Neuronal stem cell (in vitro differentiated cells): Measurements from ENCODE around the gene FAM3D.

ENCODE experiments used
- DNase-seq: peaks from one replicate; pipeline ENCODE4 v3.0.0-alpha.2; 2013; ENCODE audit warnings: low spot score
- H2AFZ ChIP-seq: one replicate; pipeline ENCODE4 v1.6.1; 2013; ENCODE audit warnings: mild to moderate bottlenecking, low read length, inconsistent platforms
- H2AK5ac ChIP-seq: 2 replicates; pipeline ENCODE4 v1.6.1; 2013; ENCODE audit warnings: low read depth, mild to moderate bottlenecking, inconsistent platforms, low read length, moderate library complexity, mixed read lengths
- H2BK120ac ChIP-seq: 2 replicates; pipeline ENCODE4 v1.6.1; 2013; ENCODE audit warnings: low read depth, mild to moderate bottlenecking, inconsistent platforms, low read length, moderate library complexity, mixed read lengths
- H2BK12ac ChIP-seq: one replicate; pipeline ENCODE4 v1.6.1; 2013; ENCODE audit warnings: low read length, inconsistent platforms
- H2BK15ac ChIP-seq: 2 replicates; pipeline ENCODE4 v1.6.1; 2013; ENCODE audit warnings: mild to moderate bottlenecking, low read length, inconsistent platforms, mixed read lengths
- H2BK5ac ChIP-seq: one replicate; pipeline ENCODE4 v1.6.1; 2013; ENCODE audit warnings: inconsistent platforms, mild to moderate bottlenecking, low read length, moderate library complexity
- H3K14ac ChIP-seq: one replicate; pipeline ENCODE4 v1.6.1; 2013; ENCODE audit warnings: low read length, inconsistent platforms
- H3K18ac ChIP-seq: 2 replicates; pipeline ENCODE4 v1.6.1; 2013; ENCODE audit warnings: low read length, inconsistent platforms
- H3K23ac ChIP-seq: 2 replicates; pipeline ENCODE4 v1.6.1; 2013; ENCODE audit warnings: low read depth, mild to moderate bottlenecking, mixed read lengths, low read length, inconsistent platforms; ENCODE audit not compliant: poor library complexity
- H3K27ac ChIP-seq: replicated peaks from 3 replicates; pipeline ENCODE4 v1.5.1; 2013; ENCODE audit warnings: low read length, inconsistent platforms
- H3K27me3 ChIP-seq, 3 experiments: 2 replicates each; pipeline ENCODE4 v1.6.1; 2013; ENCODE audit warnings: low read length in 3 of 3, mild to moderate bottlenecking in 2 of 3, inconsistent platforms in 1 of 3, low read depth in 1 of 3, mixed read lengths in 1 of 3, moderate library complexity in 1 of 3; ENCODE audit not compliant: control insufficient read depth in 3 of 3, insufficient read depth in 3 of 3
- H3K36me3 ChIP-seq, 2 donors: replicated peaks in 1 of 2; 2 replicates each; pipeline ENCODE4 v1.6.1; 2013; ENCODE audit warnings: low read length in 2 of 2; ENCODE audit not compliant: control insufficient read depth in 2 of 2, insufficient read depth in 2 of 2
- H3K4ac ChIP-seq: 2 replicates; pipeline ENCODE4 v1.6.1; 2013; ENCODE audit warnings: inconsistent platforms, mild to moderate bottlenecking, low read length, moderate library complexity
- H3K4me1 ChIP-seq, 2 donors: 1 replicate in 1 of 2; 2 replicates in 1 of 2; pipeline ENCODE4 v1.6.1; 2013; ENCODE audit warnings: low read length in 2 of 2, low read depth in 1 of 2; ENCODE audit not compliant: control insufficient read depth in 2 of 2, insufficient read depth in 1 of 2
- H3K4me2 ChIP-seq: one replicate; pipeline ENCODE4 v1.6.1; 2013; ENCODE audit warnings: mild to moderate bottlenecking, low read length, inconsistent platforms; ENCODE audit not compliant: insufficient read depth, poor library complexity, severe bottlenecking
- H3K4me3 ChIP-seq, 2 donors: 2 replicates each; pipeline ENCODE4 v1.5.1; 2013; ENCODE audit warnings: low read length in 2 of 2, mild to moderate bottlenecking in 2 of 2, inconsistent platforms in 1 of 2, moderate library complexity in 1 of 2
- H3K79me1 ChIP-seq: one replicate; pipeline ENCODE4 v1.6.1; 2013; ENCODE audit warnings: low read depth, mild to moderate bottlenecking, inconsistent platforms, low read length, moderate library complexity
- H3K9ac ChIP-seq: one replicate; pipeline ENCODE4 v1.6.1; 2013; ENCODE audit warnings: mild to moderate bottlenecking, low read depth, low read length, inconsistent platforms; ENCODE audit not compliant: poor library complexity
- H3K9me3 ChIP-seq, 2 donors: replicated peaks in 1 of 2; 2 replicates each; pipeline versions ENCODE3 to v1.6.1; 2013; ENCODE audit warnings: low read length in 2 of 2, mild to moderate bottlenecking in 2 of 2, inconsistent platforms in 1 of 2, low read depth in 1 of 2, mixed read lengths in 1 of 2, moderate library complexity in 1 of 2; ENCODE audit not compliant: control insufficient read depth in 2 of 2, insufficient read depth in 1 of 2
- H4K8ac ChIP-seq: one replicate; pipeline ENCODE4 v1.6.1; 2013; ENCODE audit warnings: low read depth, mild to moderate bottlenecking, inconsistent platforms, low read length, moderate library complexity
- H4K91ac ChIP-seq: one replicate; pipeline ENCODE4 v1.6.1; 2013; ENCODE audit warnings: low read length, low read depth, mild to moderate bottlenecking, inconsistent platforms; ENCODE audit not compliant: poor library complexity
- WGBS, 2 donors: extraction: QIAGEN DNeasy Blood & Tissue Kit; methylation state at CpG; one replicate each; pipeline ENCODE4 v1.1.7; 2013; ENCODE audit warnings: missing lambda C conversion rate in 2 of 2, mixed read lengths in 1 of 2; ENCODE audit not compliant: insufficient read length in 2 of 2, insufficient replicate concordance in 1 of 2; ENCODE audit errors: extremely low coverage in 2 of 2; 5-methylcytosine and 5-hydroxymethylcytosine counted together

The FAM3D gene

GRCh38 chr3:58685641-58686040 lies 19.1 kb upstream of the FAM3D start:
- no peak overlapping the region for H3K23ac ChIP-seq
- no peak overlapping the region for H3K9ac ChIP-seq
- H3K14ac ChIP-seq: no peak overlapping the region
- H3K4me1 ChIP-seq: no peaks in the 10 kb centered on the region
- no peak overlapping the region for H2BK5ac ChIP-seq
- H4K8ac ChIP-seq: no peak overlapping the region
- no peak overlapping the region for H2BK12ac ChIP-seq
- no peak overlapping the region for H3K4ac ChIP-seq
- no peak overlapping the region for H4K91ac ChIP-seq
- no peak overlapping the region for H3K4me3 ChIP-seq
- no peak overlapping the region for H2BK15ac ChIP-seq
- H2BK120ac ChIP-seq: no peak overlapping the region
- no peaks in the 10 kb centered on the region for H3K79me1 ChIP-seq
- peaks cover 0 to 11% of the 10 kb centered on the region in 2 donors for H3K9me3 ChIP-seq
- no peaks in the 10 kb centered on the region for H3K27me3 ChIP-seq
- no peak overlapping the region for H2AK5ac ChIP-seq
- H2AFZ ChIP-seq: no peak overlapping the region
- H3K27ac ChIP-seq: no peak overlapping the region
- no peak overlapping the region for H3K18ac ChIP-seq
- H3K4me2 ChIP-seq: no peak overlapping the region
- no CpG with 5 or more reads among the region's 10 CpGs for WGBS, 2 donors
- H3K36me3 ChIP-seq: no peaks in the 10 kb centered on the region
- no peak for DNase-seq

DNA sequence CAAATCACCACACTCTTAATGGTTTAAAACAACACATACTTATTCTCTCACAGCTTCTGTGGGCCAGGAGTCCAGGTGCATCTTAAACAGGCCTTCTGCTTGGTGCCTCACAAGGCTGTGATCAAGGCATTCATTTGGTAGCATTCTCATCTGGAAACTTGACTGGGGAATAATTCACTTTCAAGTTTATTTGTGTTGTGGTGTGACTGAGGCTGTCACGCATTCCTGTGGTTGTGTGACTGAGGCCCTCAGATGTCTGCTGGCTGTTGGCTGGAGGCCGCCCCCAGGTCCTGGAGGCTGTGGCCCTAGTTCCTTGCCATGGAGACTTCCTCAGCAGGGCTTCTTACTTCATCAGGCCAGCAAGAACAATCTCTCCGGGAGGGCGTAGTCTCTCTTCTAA lies 16.9 kb upstream of the FAM3D start:
- Histone ChIP-seq H3K27me3 (no peaks in the 10 kb centered on the region), H3K23ac (no peak overlapping the region)

DNA sequence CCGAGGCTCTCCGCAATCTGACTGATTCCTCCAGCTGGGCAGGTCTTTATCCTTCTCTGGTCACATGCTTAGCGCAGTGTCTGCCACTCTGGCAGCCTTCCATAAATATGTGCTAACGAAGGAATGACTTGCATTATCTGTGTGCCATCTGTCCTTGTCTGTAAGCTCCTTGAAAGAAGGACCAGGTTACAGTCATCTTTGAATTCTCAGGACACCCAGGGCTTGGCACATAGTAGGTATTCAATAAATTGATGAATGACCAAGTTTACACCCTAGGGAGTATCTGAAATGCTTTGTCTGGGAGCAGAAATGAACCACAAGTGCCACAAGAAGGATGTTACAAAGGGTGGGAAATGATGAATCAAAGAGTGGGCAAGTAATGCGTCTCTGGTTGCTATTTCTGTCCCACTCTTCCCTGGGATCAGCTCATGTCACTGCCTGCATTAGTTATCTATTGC lies 16.5 kb upstream of the FAM3D start:
- H3K4me2 ChIP-seq: no peak overlapping the region
- H3K18ac ChIP-seq: no peak overlapping the region
- no peak overlapping the region for H2BK15ac ChIP-seq
- no peak overlapping the region for H3K14ac ChIP-seq
- H4K8ac ChIP-seq: no peak overlapping the region
- no peak overlapping the region for H2BK5ac ChIP-seq
- H2AK5ac ChIP-seq: no peak overlapping the region
- H2AFZ ChIP-seq: no peak overlapping the region
- no peaks in the 10 kb centered on the region for H3K36me3 ChIP-seq
- no peak overlapping the region for H3K9ac ChIP-seq
- no peak overlapping the region for H2BK12ac ChIP-seq
- DNase-seq: no peak
- WGBS, 2 donors: no CpG with 5 or more reads among the region's 5 CpGs
- peaks cover 0 to 4% of the 10 kb centered on the region in 2 donors for H3K4me1 ChIP-seq
- no peak overlapping the region for H3K23ac ChIP-seq
- no peak overlapping the region for H3K27ac ChIP-seq
- peaks cover 0 to 4% of the 10 kb centered on the region in 2 donors for H3K9me3 ChIP-seq
- H3K27me3 ChIP-seq: no peaks in the 10 kb centered on the region
- no peak overlapping the region for H4K91ac ChIP-seq
- no peak overlapping the region for H3K4ac ChIP-seq
- no peaks in the 10 kb centered on the region for H3K79me1 ChIP-seq
- no peak overlapping the region for H2BK120ac ChIP-seq
- no peak overlapping the region for H3K4me3 ChIP-seq

More for the DNA sequence above, 16.9 kb upstream of the FAM3D start:
- H3K4ac ChIP-seq: no peak overlapping the region
- no peak overlapping the region for H2BK15ac ChIP-seq
- H2BK120ac ChIP-seq: no peak overlapping the region
- peaks cover 0 to 4% of the 10 kb centered on the region in 2 donors for H3K4me1 ChIP-seq
- peaks cover 0 to 4% of the 10 kb centered on the region in 2 donors for H3K9me3 ChIP-seq
- H2AFZ ChIP-seq: no peak overlapping the region
- no peaks in the 10 kb centered on the region for H3K79me1 ChIP-seq
- no peak overlapping the region for H3K4me2 ChIP-seq
- H4K91ac ChIP-seq: no peak overlapping the region
- H3K36me3 ChIP-seq: no peaks in the 10 kb centered on the region
- no peak overlapping the region for H2BK12ac ChIP-seq
- WGBS, 2 donors: no CpG with 5 or more reads among the region's 4 CpGs
- H2BK5ac ChIP-seq: no peak overlapping the region
- H3K27ac ChIP-seq: no peak overlapping the region
- no peak overlapping the region for H3K14ac ChIP-seq
- no peak overlapping the region for H3K18ac ChIP-seq
- H3K9ac ChIP-seq: no peak overlapping the region
- H3K4me3 ChIP-seq: no peak overlapping the region
- DNase-seq: no peak
- H2AK5ac ChIP-seq: no peak overlapping the region
- H4K8ac ChIP-seq: no peak overlapping the region

GRCh38 chr3:58681863-58682262 lies 15.3 kb upstream of the FAM3D start:
- no peak for DNase-seq
- H2BK15ac ChIP-seq: no peak overlapping the region
- H3K36me3 ChIP-seq: no peaks in the 10 kb centered on the region
- no peak overlapping the region for H4K8ac ChIP-seq
- H3K27ac ChIP-seq: no peak overlapping the region
- no peak overlapping the region for H3K23ac ChIP-seq
- no peak overlapping the region for H2AFZ ChIP-seq
- no peak overlapping the region for H3K9ac ChIP-seq
- H3K18ac ChIP-seq: no peak overlapping the region
- H2BK5ac ChIP-seq: no peak overlapping the region
- no peak overlapping the region for H4K91ac ChIP-seq
- H2BK120ac ChIP-seq: no peak overlapping the region
- peaks cover 0 to 4% of the 10 kb centered on the region in 2 donors for H3K4me1 ChIP-seq
- peaks cover 0 to under 1% of the 10 kb centered on the region in 2 donors for H3K9me3 ChIP-seq
- H3K4me2 ChIP-seq: no peak overlapping the region
- no peaks in the 10 kb centered on the region for H3K27me3 ChIP-seq
- H3K4ac ChIP-seq: no peak overlapping the region
- no peak overlapping the region for H2BK12ac ChIP-seq
- no peak overlapping the region for H3K14ac ChIP-seq
- WGBS, 2 donors: no CpG with 5 or more reads among the region's 2 CpGs
- H3K79me1 ChIP-seq: no peaks in the 10 kb centered on the region
- H3K4me3 ChIP-seq: no peak overlapping the region
- H2AK5ac ChIP-seq: no peak overlapping the region
